ENCODE measurements around the gene DENND1A. TPM values are rescaled to one million over a fixed set of nuclear protein-coding genes. Genes with fewer than 3 reads are reported as not detected.

DENND1A gene
- total RNA-seq, 1 donor from 2014 or later: 12.7 TPM

DNA sequence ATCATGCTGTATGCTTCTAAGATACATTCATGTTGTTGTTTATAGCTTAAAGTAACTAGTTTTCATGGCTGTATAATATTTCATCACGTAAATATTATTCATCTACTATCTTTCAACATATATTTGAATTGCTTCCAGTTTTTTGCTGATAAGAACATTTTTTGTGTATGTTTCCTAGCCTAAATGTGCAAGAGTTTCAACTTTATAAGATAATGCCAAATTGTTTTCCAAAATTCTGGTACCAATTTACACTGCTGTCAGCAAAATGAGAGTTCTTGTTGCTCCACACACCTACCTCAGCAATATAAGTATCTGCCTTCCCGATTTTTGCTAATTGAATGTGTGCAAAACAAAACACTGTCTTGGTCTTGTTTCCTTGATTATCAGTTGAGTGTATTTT is 395.6 kb downstream of the DENND1A start:
- peaks cover 4% of the 10 kb centered on the region for H3K36me3 Mint-ChIP-seq (ENCODE audit: low read depth, unreplicated experiment)
- Histone ChIP-seq H3K27ac (ENCODE audit: low read depth, low read length) (no peak overlapping the region), H2AFZ (ENCODE audit: low read depth, low read length) (no peak overlapping the region), H3K4me3 (ENCODE audit: insufficient read depth, low read depth, low read length) (no peak overlapping the region), H3K4me2 (ENCODE audit: low read length) (no peak overlapping the region), H3K79me2 (ENCODE audit: insufficient read depth, low read length) (no peaks in the 10 kb centered on the region), H3K9ac (ENCODE audit: low read length) (no peak overlapping the region), H3K9me3 (ENCODE audit: insufficient read depth, low read depth, low read length) (no peaks in the 10 kb centered on the region), H3K4me1 (ENCODE audit: insufficient read depth, low read length) (no peaks in the 10 kb centered on the region), H3K36me3 (ENCODE audit: insufficient read depth, low read length) (no peaks in the 10 kb centered on the region), H4K20me1 (ENCODE audit: insufficient read depth, low read length) (no peaks in the 10 kb centered on the region), H3K27me3 (ENCODE audit: insufficient read depth, low read length) (no peaks in the 10 kb centered on the region)
- FAIRE-seq (no peak), DNase-seq (ENCODE audit: low read depth) (no peak)
- no peaks in the 10 kb centered on the region for H3K9me3 Mint-ChIP-seq (ENCODE audit: unreplicated experiment)
- TF ChIP-seq EZH2 (IDR thresholded peaks at IDR 0.05; ENCODE audit: insufficient read depth, low read length): no peak
- TF ChIP-seq, protein P1, sequence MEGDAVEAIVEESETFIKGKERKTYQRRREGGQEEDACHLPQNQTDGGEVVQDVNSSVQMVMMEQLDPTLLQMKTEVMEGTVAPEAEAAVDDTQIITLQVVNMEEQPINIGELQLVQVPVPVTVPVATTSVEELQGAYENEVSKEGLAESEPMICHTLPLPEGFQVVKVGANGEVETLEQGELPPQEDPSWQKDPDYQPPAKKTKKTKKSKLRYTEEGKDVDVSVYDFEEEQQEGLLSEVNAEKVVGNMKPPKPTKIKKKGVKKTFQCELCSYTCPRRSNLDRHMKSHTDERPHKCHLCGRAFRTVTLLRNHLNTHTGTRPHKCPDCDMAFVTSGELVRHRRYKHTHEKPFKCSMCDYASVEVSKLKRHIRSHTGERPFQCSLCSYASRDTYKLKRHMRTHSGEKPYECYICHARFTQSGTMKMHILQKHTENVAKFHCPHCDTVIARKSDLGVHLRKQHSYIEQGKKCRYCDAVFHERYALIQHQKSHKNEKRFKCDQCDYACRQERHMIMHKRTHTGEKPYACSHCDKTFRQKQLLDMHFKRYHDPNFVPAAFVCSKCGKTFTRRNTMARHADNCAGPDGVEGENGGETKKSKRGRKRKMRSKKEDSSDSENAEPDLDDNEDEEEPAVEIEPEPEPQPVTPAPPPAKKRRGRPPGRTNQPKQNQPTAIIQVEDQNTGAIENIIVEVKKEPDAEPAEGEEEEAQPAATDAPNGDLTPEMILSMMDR (IDR thresholded peaks at IDR 0.05; ENCODE audit: insufficient read depth, low read depth, low read length): no peak
- H3K4me3 Mint-ChIP-seq (ENCODE audit: unreplicated experiment): no peak overlapping the region
- H3K27me3 Mint-ChIP-seq (ENCODE audit: low read depth, unreplicated experiment): peaks cover 2% of the 10 kb centered on the region
- H3K27ac Mint-ChIP-seq (ENCODE audit: unreplicated experiment): no peak overlapping the region
- H3K4me1 Mint-ChIP-seq (ENCODE audit: low read depth, unreplicated experiment): no peaks in the 10 kb centered on the region

DNA sequence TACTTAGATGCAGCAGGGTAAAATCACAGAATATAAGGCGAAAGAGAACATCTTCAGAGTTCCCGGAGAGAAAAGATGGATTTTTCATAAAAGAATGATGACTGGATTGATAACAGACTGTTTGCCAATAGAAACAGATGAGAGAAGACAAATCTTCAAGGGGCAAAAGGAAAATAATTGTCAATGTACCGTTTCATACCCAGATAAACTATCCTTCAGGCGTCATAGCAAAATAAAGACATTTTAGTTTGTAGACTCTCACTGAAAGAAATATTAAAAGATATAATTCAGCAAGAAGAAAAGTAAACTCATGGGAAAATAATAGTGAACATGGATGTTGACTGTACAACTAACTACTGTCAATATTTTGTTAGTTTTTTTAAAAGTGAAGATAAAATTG is 399.7 kb downstream of the DENND1A start:
- Histone ChIP-seq H3K27me3 (ENCODE audit: insufficient read depth, low read length) (no peaks in the 10 kb centered on the region), H2AFZ (ENCODE audit: low read depth, low read length) (no peak overlapping the region), H3K79me2 (ENCODE audit: insufficient read depth, low read length) (no peaks in the 10 kb centered on the region), H4K20me1 (ENCODE audit: insufficient read depth, low read length) (no peaks in the 10 kb centered on the region), H3K4me1 (ENCODE audit: insufficient read depth, low read length) (no peaks in the 10 kb centered on the region), H3K4me3 (ENCODE audit: insufficient read depth, low read depth, low read length) (no peak overlapping the region), H3K27ac (ENCODE audit: low read depth, low read length) (no peak overlapping the region), H3K9ac (ENCODE audit: low read length) (no peak overlapping the region), H3K36me3 (ENCODE audit: insufficient read depth, low read length) (no peaks in the 10 kb centered on the region), H3K4me2 (ENCODE audit: low read length) (no peak overlapping the region), H3K9me3 (ENCODE audit: insufficient read depth, low read depth, low read length) (no peaks in the 10 kb centered on the region)
- no peak for FAIRE-seq
- H3K9me3 Mint-ChIP-seq (ENCODE audit: unreplicated experiment): no peaks in the 10 kb centered on the region
- H3K4me3 Mint-ChIP-seq (ENCODE audit: unreplicated experiment): no peak overlapping the region
- H3K27me3 Mint-ChIP-seq (ENCODE audit: low read depth, unreplicated experiment): peaks cover 2% of the 10 kb centered on the region
- DNase-seq (ENCODE audit: low read depth): no peak
- TF ChIP-seq, protein P1 (IDR thresholded peaks at IDR 0.05; ENCODE audit: insufficient read depth, low read depth, low read length): no peak
- TF ChIP-seq EZH2 (IDR thresholded peaks at IDR 0.05; ENCODE audit: insufficient read depth, low read length): no peak
- peaks cover 4% of the 10 kb centered on the region for H3K36me3 Mint-ChIP-seq (ENCODE audit: low read depth, unreplicated experiment)
- no peak overlapping the region for H3K27ac Mint-ChIP-seq (ENCODE audit: unreplicated experiment)
- H3K4me1 Mint-ChIP-seq (ENCODE audit: low read depth, unreplicated experiment): peaks cover 7% of the 10 kb centered on the region

DNA sequence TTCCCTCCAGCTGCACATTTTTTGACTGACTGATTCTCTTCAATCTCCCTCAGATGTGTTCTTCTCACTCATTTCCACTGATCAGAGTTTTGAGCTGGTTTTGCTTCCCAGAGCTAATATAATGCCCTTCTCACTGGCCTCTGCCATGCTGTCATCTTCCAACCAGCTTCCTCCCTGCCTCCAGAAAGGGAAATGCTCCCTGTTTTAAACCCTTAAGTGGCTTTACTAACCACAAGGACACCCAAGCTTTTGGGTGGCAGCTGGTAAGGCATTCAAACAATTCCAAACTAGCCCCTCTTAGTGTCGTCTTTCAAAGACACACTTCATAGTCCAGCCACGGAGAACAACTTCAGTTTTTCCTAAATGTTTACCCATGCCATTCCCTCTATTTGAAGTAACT is 401.4 kb downstream of the DENND1A start:
- no peaks in the 10 kb centered on the region for H3K4me1 ChIP-seq (ENCODE audit: insufficient read depth, low read length)
- peaks cover 7% of the 10 kb centered on the region for H3K4me1 Mint-ChIP-seq (ENCODE audit: low read depth, unreplicated experiment)
- TF ChIP-seq, protein P1 (IDR thresholded peaks at IDR 0.05; ENCODE audit: insufficient read depth, low read depth, low read length): no peak
- no peak for TF ChIP-seq EZH2 (IDR thresholded peaks at IDR 0.05; ENCODE audit: insufficient read depth, low read length)
- H3K27me3 ChIP-seq (ENCODE audit: insufficient read depth, low read length): no peaks in the 10 kb centered on the region
- no peaks in the 10 kb centered on the region for H3K9me3 Mint-ChIP-seq (ENCODE audit: unreplicated experiment)
- H4K20me1 ChIP-seq (ENCODE audit: insufficient read depth, low read length): no peaks in the 10 kb centered on the region
- no peak for DNase-seq (ENCODE audit: low read depth)
- H3K79me2 ChIP-seq (ENCODE audit: insufficient read depth, low read length): no peaks in the 10 kb centered on the region
- no peak overlapping the region for H3K4me2 ChIP-seq (ENCODE audit: low read length)
- no peaks in the 10 kb centered on the region for H3K9me3 ChIP-seq (ENCODE audit: insufficient read depth, low read depth, low read length)
- no peak overlapping the region for H3K27ac ChIP-seq (ENCODE audit: low read depth, low read length)
- no peak overlapping the region for H2AFZ ChIP-seq (ENCODE audit: low read depth, low read length)
- H3K36me3 Mint-ChIP-seq (ENCODE audit: low read depth, unreplicated experiment): peaks cover 4% of the 10 kb centered on the region
- FAIRE-seq: no peak
- no peak overlapping the region for H3K27ac Mint-ChIP-seq (ENCODE audit: unreplicated experiment)
- H3K4me3 ChIP-seq (ENCODE audit: insufficient read depth, low read depth, low read length): no peak overlapping the region
- H3K9ac ChIP-seq (ENCODE audit: low read length): no peak overlapping the region
- peaks cover 9% of the 10 kb centered on the region for H3K27me3 Mint-ChIP-seq (ENCODE audit: low read depth, unreplicated experiment)
- H3K36me3 ChIP-seq (ENCODE audit: insufficient read depth, low read length): no peaks in the 10 kb centered on the region
- no peak overlapping the region for H3K4me3 Mint-ChIP-seq (ENCODE audit: unreplicated experiment)

All from astrocyte (in vitro differentiated cells and primary cell).